ENCODE results near the gene TFR2. TPM values are rescaled to one million over a fixed set of nuclear protein-coding genes. Genes with fewer than 3 reads are reported as not detected.
A peak's percentile ranks its signal among the peaks of the same experiment; 100 is the strongest.

The TFR2 gene
- total and polyA plus RNA-seq, 2 of the 13 experiments (the other 11 are each of a cell fraction or from before 2014, with no cell fraction given): 36.9 to 64.2 TPM

DNA sequence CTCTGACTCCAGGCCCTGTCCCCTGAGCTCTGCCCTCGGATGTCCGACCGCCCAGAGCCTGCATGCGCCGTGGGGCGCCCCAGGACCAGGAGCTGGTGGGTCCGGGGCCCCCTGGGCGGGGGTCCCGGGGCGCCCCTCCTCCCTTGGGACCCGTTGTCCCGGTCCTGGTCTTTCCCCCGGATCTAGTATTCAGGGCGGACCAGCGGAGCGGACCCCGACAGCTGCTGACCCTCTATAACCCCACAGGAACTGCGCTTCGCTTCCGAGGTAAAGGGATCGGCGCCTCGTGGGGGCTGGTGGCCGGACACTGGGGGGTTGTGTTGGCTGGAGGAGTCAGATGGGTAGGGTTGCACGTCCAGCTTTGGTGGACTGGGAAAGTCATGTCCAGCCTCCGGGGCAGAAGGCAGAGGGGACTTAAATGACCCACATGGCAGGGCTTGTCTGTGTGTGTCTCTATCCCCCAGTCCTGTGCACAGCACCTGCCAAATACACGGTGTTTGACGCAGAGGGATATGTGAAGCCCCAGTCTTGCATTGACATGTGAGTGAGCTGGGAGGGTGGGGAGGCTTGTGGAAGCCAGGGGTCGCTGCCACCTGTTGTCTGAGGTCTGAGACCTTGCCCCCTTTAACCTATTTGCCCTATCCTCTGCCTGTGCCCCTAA lies 28.5 kb downstream of the TFR2 start (continued):
- TF ChIP-seq CAMTA2 (CRISPR knock-in tag; IDR thresholded peaks at IDR 0.05; ENCODE audit: borderline replicate concordance) (0 out of 2 replicates have a peak, but pooled peaks have one; percentile 61), SRSF9 (IDR thresholded peaks at IDR 0.05; ENCODE audit: borderline replicate concordance, insufficient read depth, low read depth, low read length, poor library complexity, severe bottlenecking) (no peak), ZNF17 (CRISPR knock-in tag; IDR thresholded peaks at IDR 0.05) (no peak), BORCS8-MEF2B (CRISPR knock-in tag; IDR thresholded peaks at IDR 0.05) (0 out of 2 replicates have a peak, but pooled peaks have one; percentile 10), PAWR (CRISPR knock-in tag; IDR thresholded peaks at IDR 0.05; ENCODE audit: borderline replicate concordance) (no peak), ZMYM2 (CRISPR knock-in tag; IDR thresholded peaks at IDR 0.05) (no peak), ZFP41 (CRISPR knock-in tag; IDR thresholded peaks at IDR 0.05; ENCODE audit: borderline replicate concordance) (no peak), KLF13 (CRISPR knock-in tag; IDR thresholded peaks at IDR 0.05) (no peak), MBNL3 (CRISPR knock-in tag; conservative IDR thresholded peaks at IDR 0.05) (no peak), ZNF780A (CRISPR knock-in tag; IDR thresholded peaks at IDR 0.05) (no peak), ZNF772 (CRISPR knock-in tag; IDR thresholded peaks at IDR 0.05) (no peak), YEATS4 (CRISPR knock-in tag; IDR thresholded peaks at IDR 0.05; ENCODE audit: borderline replicate concordance) (no peak)
- TF ChIP-seq, protein P1, sequence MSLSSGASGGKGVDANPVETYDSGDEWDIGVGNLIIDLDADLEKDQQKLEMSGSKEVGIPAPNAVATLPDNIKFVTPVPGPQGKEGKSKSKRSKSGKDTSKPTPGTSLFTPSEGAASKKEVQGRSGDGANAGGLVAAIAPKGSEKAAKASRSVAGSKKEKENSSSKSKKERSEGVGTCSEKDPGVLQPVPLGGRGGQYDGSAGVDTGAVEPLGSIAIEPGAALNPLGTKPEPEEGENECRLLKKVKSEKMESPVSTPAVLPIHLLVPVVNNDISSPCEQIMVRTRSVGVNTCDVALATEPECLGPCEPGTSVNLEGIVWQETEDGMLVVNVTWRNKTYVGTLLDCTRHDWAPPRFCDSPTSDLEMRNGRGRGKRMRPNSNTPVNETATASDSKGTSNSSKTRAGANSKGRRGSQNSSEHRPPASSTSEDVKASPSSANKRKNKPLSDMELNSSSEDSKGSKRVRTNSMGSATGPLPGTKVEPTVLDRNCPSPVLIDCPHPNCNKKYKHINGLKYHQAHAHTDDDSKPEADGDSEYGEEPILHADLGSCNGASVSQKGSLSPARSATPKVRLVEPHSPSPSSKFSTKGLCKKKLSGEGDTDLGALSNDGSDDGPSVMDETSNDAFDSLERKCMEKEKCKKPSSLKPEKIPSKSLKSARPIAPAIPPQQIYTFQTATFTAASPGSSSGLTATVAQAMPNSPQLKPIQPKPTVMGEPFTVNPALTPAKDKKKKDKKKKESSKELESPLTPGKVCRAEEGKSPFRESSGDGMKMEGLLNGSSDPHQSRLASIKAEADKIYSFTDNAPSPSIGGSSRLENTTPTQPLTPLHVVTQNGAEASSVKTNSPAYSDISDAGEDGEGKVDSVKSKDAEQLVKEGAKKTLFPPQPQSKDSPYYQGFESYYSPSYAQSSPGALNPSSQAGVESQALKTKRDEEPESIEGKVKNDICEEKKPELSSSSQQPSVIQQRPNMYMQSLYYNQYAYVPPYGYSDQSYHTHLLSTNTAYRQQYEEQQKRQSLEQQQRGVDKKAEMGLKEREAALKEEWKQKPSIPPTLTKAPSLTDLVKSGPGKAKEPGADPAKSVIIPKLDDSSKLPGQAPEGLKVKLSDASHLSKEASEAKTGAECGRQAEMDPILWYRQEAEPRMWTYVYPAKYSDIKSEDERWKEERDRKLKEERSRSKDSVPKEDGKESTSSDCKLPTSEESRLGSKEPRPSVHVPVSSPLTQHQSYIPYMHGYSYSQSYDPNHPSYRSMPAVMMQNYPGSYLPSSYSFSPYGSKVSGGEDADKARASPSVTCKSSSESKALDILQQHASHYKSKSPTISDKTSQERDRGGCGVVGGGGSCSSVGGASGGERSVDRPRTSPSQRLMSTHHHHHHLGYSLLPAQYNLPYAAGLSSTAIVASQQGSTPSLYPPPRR (CRISPR knock-in tag; IDR thresholded peaks at IDR 0.05; ENCODE audit: borderline replicate concordance): no peak
- TF ChIP-seq, protein P2, sequence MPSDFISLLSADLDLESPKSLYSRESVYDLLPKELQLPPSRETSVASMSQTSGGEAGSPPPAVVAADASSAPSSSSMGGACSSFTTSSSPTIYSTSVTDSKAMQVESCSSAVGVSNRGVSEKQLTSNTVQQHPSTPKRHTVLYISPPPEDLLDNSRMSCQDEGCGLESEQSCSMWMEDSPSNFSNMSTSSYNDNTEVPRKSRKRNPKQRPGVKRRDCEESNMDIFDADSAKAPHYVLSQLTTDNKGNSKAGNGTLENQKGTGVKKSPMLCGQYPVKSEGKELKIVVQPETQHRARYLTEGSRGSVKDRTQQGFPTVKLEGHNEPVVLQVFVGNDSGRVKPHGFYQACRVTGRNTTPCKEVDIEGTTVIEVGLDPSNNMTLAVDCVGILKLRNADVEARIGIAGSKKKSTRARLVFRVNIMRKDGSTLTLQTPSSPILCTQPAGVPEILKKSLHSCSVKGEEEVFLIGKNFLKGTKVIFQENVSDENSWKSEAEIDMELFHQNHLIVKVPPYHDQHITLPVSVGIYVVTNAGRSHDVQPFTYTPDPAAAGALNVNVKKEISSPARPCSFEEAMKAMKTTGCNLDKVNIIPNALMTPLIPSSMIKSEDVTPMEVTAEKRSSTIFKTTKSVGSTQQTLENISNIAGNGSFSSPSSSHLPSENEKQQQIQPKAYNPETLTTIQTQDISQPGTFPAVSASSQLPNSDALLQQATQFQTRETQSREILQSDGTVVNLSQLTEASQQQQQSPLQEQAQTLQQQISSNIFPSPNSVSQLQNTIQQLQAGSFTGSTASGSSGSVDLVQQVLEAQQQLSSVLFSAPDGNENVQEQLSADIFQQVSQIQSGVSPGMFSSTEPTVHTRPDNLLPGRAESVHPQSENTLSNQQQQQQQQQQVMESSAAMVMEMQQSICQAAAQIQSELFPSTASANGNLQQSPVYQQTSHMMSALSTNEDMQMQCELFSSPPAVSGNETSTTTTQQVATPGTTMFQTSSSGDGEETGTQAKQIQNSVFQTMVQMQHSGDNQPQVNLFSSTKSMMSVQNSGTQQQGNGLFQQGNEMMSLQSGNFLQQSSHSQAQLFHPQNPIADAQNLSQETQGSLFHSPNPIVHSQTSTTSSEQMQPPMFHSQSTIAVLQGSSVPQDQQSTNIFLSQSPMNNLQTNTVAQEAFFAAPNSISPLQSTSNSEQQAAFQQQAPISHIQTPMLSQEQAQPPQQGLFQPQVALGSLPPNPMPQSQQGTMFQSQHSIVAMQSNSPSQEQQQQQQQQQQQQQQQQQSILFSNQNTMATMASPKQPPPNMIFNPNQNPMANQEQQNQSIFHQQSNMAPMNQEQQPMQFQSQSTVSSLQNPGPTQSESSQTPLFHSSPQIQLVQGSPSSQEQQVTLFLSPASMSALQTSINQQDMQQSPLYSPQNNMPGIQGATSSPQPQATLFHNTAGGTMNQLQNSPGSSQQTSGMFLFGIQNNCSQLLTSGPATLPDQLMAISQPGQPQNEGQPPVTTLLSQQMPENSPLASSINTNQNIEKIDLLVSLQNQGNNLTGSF (CRISPR knock-in tag; IDR thresholded peaks at IDR 0.05): no peak
- TF ChIP-seq, protein P3, sequence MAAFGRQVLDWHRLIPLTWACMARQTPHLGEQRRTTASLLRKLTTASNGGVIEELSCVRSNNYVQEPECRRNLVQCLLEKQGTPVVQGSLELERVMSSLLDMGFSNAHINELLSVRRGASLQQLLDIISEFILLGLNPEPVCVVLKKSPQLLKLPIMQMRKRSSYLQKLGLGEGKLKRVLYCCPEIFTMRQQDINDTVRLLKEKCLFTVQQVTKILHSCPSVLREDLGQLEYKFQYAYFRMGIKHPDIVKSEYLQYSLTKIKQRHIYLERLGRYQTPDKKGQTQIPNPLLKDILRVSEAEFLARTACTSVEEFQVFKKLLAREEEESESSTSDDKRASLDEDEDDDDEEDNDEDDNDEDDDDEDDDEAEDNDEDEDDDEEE (CRISPR knock-in tag; IDR thresholded peaks at IDR 0.05): 0 out of 2 replicates have a peak, but pooled peaks have one; percentile 71
- TF ChIP-seq, protein P4, sequence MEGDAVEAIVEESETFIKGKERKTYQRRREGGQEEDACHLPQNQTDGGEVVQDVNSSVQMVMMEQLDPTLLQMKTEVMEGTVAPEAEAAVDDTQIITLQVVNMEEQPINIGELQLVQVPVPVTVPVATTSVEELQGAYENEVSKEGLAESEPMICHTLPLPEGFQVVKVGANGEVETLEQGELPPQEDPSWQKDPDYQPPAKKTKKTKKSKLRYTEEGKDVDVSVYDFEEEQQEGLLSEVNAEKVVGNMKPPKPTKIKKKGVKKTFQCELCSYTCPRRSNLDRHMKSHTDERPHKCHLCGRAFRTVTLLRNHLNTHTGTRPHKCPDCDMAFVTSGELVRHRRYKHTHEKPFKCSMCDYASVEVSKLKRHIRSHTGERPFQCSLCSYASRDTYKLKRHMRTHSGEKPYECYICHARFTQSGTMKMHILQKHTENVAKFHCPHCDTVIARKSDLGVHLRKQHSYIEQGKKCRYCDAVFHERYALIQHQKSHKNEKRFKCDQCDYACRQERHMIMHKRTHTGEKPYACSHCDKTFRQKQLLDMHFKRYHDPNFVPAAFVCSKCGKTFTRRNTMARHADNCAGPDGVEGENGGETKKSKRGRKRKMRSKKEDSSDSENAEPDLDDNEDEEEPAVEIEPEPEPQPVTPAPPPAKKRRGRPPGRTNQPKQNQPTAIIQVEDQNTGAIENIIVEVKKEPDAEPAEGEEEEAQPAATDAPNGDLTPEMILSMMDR (CRISPR knock-in tag; IDR thresholded peaks at IDR 0.05): peak; percentile 85
